Measurements from ENCODE around the gene PJA2. TPM values are rescaled to one million over a fixed set of nuclear protein-coding genes. Genes with fewer than 3 reads are reported as not detected.

Gene PJA2
- total and polyA plus RNA-seq, 9 of the 15 experiments (the other 6 are each of a cell fraction or from before 2014, with no cell fraction given): 25.1 to 82.1 (median 50.1) TPM

DNA sequence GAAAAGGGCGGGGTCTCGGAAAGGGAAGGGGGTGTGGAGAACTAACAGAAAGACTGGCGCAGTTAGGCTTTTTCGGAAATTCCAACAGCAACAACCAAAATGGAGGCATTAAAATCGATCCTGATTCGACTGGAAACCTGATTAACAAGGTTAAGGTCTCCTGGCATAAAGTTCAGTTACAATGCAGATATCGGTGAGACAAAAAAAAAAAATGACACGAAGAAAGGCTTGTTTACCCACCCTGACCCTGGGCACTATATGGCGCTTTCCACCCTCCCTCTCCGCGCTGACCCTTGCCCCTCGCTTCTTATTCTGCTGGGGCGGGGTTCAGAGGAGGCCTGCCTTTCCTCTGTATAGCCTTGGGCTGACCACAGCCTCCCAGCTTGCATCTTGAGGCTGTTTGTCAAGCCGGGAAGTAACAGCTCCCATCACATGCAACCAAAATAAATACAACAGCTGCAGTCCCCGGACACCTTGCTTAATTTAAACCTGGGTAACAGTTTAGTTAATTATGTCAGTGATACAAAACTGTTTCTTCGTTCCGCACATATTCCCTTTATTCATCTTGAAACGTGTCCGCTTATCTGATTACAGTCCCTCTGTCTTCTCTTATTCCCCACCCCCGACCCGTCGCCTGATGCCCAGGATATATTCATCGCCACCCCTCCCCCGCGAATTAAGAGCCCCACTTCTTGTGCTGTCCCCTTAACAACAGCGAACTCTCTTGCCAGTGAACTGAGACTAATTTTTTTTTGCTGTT is 795 bp upstream of the PJA2 start (continued):
- TF ChIP-seq NR2C2 (CRISPR knock-in tag; IDR thresholded peaks at IDR 0.05): peak; percentile 83
- TF ChIP-seq NR2C2 (tag; IDR thresholded peaks at IDR 0.05): peak; percentile 98
- TF ChIP-seq MBD2 (IDR thresholded peaks at IDR 0.05; ENCODE audit: borderline replicate concordance, low read depth): peak; percentile 14; the same call in 1 of the 2 replicates
- TF ChIP-seq RNF2 (IDR thresholded peaks at IDR 0.05): no peak
- peak; percentile 6; the same call in 1 of the 2 replicates for TF ChIP-seq TCF3 (CRISPR knock-in tag; IDR thresholded peaks at IDR 0.05)
- TF ChIP-seq RB1 (IDR thresholded peaks at IDR 0.05; ENCODE audit: low read depth): 0 out of 2 replicates have a peak, but pooled peaks have one; percentile 10
- TF ChIP-seq RBM14 (IDR thresholded peaks at IDR 0.05; ENCODE audit: borderline replicate concordance, insufficient read depth, low read depth, low read length): no peak
- peak; percentile 46; the same call in 1 of the 2 replicates for TF ChIP-seq RFX1 (IDR thresholded peaks at IDR 0.05)
- no peak for TF ChIP-seq ZNF3 (CRISPR knock-in tag; IDR thresholded peaks at IDR 0.05)
- TF ChIP-seq MAFK (IDR thresholded peaks at IDR 0.05; ENCODE audit: low read length): peak; percentile 24; the same call in 1 of the 2 replicates
- TF ChIP-seq TAF7 (tag; IDR thresholded peaks at IDR 0.05): peak; percentile 74
- TF ChIP-seq PHB2 (IDR thresholded peaks at IDR 0.05; ENCODE audit: low read depth): no peak
- TF ChIP-seq, protein P1, sequence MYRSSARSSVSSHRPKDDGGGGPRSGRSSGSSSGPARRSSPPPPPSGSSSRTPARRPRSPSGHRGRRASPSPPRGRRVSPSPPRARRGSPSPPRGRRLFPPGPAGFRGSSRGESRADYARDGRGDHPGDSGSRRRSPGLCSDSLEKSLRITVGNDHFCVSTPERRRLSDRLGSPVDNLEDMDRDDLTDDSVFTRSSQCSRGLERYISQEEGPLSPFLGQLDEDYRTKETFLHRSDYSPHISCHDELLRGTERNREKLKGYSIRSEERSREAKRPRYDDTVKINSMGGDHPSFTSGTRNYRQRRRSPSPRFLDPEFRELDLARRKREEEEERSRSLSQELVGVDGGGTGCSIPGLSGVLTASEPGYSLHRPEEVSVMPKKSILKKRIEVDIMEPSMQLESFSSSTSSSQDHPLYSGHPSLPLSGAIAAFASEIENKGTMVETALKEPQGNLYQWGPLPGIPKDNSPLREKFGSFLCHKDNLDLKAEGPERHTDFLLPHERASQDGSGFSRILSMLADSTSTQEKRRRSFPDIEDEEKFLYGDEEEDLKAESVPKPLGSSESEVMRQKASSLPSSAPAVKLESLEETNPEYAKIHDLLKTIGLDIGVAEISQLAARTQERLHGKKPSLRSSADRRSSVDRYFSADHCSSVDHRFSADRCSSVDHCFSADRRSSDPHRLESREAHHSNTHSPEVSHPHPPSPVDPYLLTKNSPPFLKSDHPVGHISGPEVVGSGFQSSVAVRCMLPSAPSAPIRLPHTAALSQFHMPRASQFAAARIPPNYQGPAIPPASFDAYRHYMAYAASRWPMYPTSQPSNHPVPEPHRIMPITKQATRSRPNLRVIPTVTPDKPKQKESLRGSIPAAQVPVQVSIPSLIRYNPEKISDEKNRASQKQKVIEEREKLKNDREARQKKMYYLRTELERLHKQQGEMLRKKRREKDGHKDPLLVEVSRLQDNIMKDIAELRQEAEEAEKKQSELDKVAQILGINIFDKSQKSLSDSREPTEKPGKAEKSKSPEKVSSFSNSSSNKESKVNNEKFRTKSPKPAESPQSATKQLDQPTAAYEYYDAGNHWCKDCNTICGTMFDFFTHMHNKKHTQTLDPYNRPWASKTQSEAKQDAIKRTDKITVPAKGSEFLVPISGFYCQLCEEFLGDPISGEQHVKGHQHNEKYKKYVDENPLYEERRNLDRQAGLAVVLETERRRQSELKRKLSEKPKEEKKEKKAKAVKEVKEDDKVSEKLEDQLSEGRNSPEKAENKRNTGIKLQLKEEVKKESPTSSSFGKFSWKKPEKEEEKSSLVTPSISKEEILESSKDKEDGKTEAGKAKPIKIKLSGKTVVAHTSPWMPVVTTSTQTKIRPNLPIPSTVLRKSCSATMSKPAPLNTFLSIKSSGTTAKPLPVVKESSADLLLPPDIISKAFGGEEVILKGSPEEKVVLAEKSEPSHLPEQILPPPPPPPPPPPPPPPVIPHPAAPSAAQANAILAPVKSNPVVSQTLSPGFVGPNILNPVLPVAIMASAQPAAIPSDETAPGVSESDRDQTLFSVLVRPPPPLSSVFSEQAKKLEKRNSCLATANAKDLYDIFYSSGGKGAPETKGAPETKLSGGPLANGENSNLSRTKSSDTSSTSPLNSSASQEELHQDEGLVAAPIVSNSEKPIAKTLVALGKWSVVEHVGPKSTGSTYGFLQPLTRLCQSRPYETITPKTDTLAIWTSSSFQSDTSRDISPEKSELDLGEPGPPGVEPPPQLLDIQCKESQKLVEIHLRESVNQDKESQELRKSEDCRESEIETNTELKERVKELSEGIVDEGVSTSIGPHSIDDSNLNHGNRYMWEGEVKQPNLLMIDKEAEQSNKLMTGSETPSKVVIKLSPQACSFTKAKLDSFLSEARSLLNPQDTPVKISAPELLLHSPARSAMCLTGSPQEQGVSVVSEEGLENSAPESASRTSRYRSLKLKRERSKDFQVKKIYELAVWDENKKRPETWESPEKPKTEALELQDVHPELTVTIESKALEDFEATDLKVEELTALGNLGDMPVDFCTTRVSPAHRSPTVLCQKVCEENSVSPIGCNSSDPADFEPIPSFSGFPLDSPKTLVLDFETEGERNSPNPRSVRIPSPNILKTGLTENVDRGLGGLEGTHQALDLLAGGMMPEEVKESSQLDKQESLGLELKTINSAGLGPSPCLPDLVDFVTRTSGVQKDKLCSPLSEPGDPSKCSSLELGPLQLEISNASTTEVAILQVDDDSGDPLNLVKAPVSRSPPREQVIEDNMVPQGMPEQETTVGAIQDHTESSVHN (IDR thresholded peaks at IDR 0.05; ENCODE audit: borderline replicate concordance in 1 of 2, low read depth in 1 of 2): peak in 1 of 2 experiments; percentile 34; a peak in 1 of 4 replicates
- 0 out of 2 replicates have a peak, but pooled peaks have one; percentile 78 for TF ChIP-seq PHF21A (IDR thresholded peaks at IDR 0.05; ENCODE audit: borderline replicate concordance, low read depth)
- no peak for TF ChIP-seq NONO (IDR thresholded peaks at IDR 0.05; ENCODE audit: low read depth in 2 of 2, low read length in 1 of 2)
- peak; percentile 21; the same call in 1 of the 2 replicates for TF ChIP-seq PKNOX1 (IDR thresholded peaks at IDR 0.05)
- TF ChIP-seq, protein P2, sequence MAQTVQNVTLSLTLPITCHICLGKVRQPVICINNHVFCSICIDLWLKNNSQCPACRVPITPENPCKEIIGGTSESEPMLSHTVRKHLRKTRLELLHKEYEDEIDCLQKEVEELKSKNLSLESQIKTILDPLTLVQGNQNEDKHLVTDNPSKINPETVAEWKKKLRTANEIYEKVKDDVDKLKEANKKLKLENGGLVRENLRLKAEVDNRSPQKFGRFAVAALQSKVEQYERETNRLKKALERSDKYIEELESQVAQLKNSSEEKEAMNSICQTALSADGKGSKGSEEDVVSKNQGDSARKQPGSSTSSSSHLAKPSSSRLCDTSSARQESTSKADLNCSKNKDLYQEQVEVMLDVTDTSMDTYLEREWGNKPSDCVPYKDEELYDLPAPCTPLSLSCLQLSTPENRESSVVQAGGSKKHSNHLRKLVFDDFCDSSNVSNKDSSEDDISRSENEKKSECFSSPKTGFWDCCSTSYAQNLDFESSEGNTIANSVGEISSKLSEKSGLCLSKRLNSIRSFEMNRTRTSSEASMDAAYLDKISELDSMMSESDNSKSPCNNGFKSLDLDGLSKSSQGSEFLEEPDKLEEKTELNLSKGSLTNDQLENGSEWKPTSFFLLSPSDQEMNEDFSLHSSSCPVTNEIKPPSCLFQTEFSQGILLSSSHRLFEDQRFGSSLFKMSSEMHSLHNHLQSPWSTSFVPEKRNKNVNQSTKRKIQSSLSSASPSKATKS (CRISPR knock-in tag; IDR thresholded peaks at IDR 0.05): no peak
